Mammary epithelial cell (primary cell): ENCODE data around the gene SHH.

Source experiments
- EZH2 ChIP-seq: IDR thresholded peaks from 2 replicates; pipeline ENCODE4 v1.6.1; 2012; ENCODE audit warnings: low read length, inconsistent platforms, borderline replicate concordance
- TF ChIP-seq, protein P1 (sequence below), 2 donors: IDR thresholded peaks in 1 of 2; conservative IDR thresholded peaks in 1 of 2; 2 replicates each; pipeline ENCODE4 v1.5.1; 2011 to 2012; ENCODE audit warnings: inconsistent platforms in 2 of 2, low read length in 2 of 2, mild to moderate bottlenecking in 2 of 2, control low read depth in 1 of 2, low read depth in 1 of 2; ENCODE audit not compliant: insufficient read depth in 1 of 2; ENCODE audit errors: extremely low read depth in 1 of 2

- TF ChIP-seq, protein P1, sequence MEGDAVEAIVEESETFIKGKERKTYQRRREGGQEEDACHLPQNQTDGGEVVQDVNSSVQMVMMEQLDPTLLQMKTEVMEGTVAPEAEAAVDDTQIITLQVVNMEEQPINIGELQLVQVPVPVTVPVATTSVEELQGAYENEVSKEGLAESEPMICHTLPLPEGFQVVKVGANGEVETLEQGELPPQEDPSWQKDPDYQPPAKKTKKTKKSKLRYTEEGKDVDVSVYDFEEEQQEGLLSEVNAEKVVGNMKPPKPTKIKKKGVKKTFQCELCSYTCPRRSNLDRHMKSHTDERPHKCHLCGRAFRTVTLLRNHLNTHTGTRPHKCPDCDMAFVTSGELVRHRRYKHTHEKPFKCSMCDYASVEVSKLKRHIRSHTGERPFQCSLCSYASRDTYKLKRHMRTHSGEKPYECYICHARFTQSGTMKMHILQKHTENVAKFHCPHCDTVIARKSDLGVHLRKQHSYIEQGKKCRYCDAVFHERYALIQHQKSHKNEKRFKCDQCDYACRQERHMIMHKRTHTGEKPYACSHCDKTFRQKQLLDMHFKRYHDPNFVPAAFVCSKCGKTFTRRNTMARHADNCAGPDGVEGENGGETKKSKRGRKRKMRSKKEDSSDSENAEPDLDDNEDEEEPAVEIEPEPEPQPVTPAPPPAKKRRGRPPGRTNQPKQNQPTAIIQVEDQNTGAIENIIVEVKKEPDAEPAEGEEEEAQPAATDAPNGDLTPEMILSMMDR (conservative IDR thresholded peaks at IDR 0.05 in 1 of 2, IDR thresholded peaks at IDR 0.05 in 1 of 2; ENCODE audit: extremely low read depth in 1 of 2, insufficient read depth in 1 of 2, low read depth in 1 of 2, low read length in 2 of 2), result no peak
- TF ChIP-seq EZH2, result no peak
Observed at GRCh38 chr7:155752756-155753445, 59.4 kb downstream of the SHH start.
